Upper lobe of left lung (tissue), 6 donors: Measurements from ENCODE around the gene ACOXL. TPM values are rescaled to one million over a fixed set of nuclear protein-coding genes. Genes with fewer than 3 reads are reported as not detected.

Source experiments
- ATAC-seq, 2 donors: fragments of 200-7000 bp; cut with Tn5 transposase; one replicate each; pipeline ENCODE4 v1.9.1; 2022; ENCODE audit warnings: mild to moderate bottlenecking in 2 of 2, moderate library complexity in 2 of 2; ENCODE audit not compliant: low FRiP score in 2 of 2
- DNase-seq, 2 donors: peaks; one replicate each; pipeline ENCODE4 v3.0.0-alpha.2; 2019 to 2020
- H3K27ac ChIP-seq, 4 donors: fragments of 200-600 bp; sonication (generic); one replicate each; pipeline ENCODE4 v1.5.1; 2016 to 2019
- H3K27me3 ChIP-seq, 4 donors: fragments of 200-600 bp; sonication (generic); one replicate each; pipeline ENCODE4 v1.5.1; 2017 to 2019
- H3K36me3 ChIP-seq, 4 donors: fragments of 200-600 bp; sonication (generic); one replicate each; pipeline ENCODE4 v1.5.1; 2016 to 2019
- H3K4me1 ChIP-seq, 4 donors: fragments of 200-600 bp; sonication (generic); one replicate each; pipeline ENCODE4 v1.5.1; 2018 to 2019
- H3K4me3 ChIP-seq, 4 donors: fragments of 200-600 bp; sonication (generic); one replicate each; pipeline ENCODE4 v1.5.1; 2017 to 2019; ENCODE audit warnings: mild to moderate bottlenecking in 2 of 4, moderate library complexity in 1 of 4
- H3K9me3 ChIP-seq, 4 donors: fragments of 200-600 bp; sonication (generic); one replicate each; pipeline ENCODE4 v1.5.1; 2018 to 2019
- CTCF ChIP-seq, 6 experiments: fragments of 450-650 bp in 4 of 6; fragments of 200-600 bp in 2 of 6; sonication (generic) in 2 of 6; IDR thresholded peaks; one replicate each; pipeline ENCODE4 v1.5.1; 2016 to 2019; ENCODE audit warnings: antibody characterized with exemption in 6 of 6
- EP300 ChIP-seq, 4 donors: sonication (generic); formaldehyde crosslinking; IDR thresholded peaks; one replicate each; pipeline ENCODE4 v1.5.1; 2017; ENCODE audit warnings: antibody characterized with exemption in 4 of 4, control low read depth in 2 of 4
- POLR2A ChIP-seq, 4 donors: fragments of 450-650 bp; IDR thresholded peaks; one replicate each; pipeline ENCODE4 v1.5.1; 2016 to 2017; ENCODE audit warnings: antibody characterized with exemption in 4 of 4, mild to moderate bottlenecking in 2 of 4
- POLR2AphosphoS5 ChIP-seq, 2 donors: sonication (generic); formaldehyde crosslinking; IDR thresholded peaks; one replicate each; pipeline ENCODE4 v1.5.1; 2017; ENCODE audit warnings: antibody characterized with exemption in 2 of 2
- WGBS, 2 donors: methylation state at CpG; one replicate each; pipeline ENCODE4 v1.1.5; 2017 to 2018; 5-methylcytosine and 5-hydroxymethylcytosine counted together
- total RNA-seq, 6 donors: library from RNA; depleted of rRNA in 4 of 6; stranded (reverse); fragments of >200 nt in 4 of 6; gene quantifications; one replicate each; pipeline versions ENCODE4 v1.1.0 to v1.2.1, GENCODE V29; 2016 to 2021
- donor health status: DM: no; HTN: no; CAD: no; lungs with moderate emphysema.
- donor health status: DM: no; HTN: yes; CAD: no; lungs with severe emphysema.

ACOXL gene
- total RNA-seq, 6 donors from 2014 or later, result 30.2 to 128 (median 38.0) TPM

DNA sequence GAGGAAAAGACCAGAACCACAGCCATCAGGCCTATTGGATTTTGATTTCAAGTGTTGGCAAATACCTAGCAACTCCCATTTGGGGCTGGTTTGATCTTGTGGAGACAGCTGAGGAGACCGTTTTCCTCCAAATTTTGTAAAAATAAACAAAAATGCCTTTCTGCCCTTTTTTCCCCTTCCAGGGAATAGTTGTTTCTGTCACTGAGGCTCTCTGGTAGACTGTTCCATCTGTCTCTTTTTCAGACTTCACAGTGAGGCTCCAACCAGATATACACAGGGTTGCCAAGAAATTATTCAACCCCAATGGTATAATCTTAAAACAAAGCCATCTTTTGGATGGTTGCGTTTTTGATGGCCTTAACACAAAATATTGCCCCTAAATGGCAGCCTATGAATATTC is 115.7 kb downstream of the ACOXL start:
- TF ChIP-seq EP300 (IDR thresholded peaks at IDR 0.05), result no peak
- no peak for TF ChIP-seq CTCF (IDR thresholded peaks at IDR 0.05)
- no peak for TF ChIP-seq POLR2AphosphoS5 (IDR thresholded peaks at IDR 0.05)
- no peak for TF ChIP-seq POLR2A (IDR thresholded peaks at IDR 0.05)
- no peaks in the 10 kb centered on the region for H3K9me3 ChIP-seq
- ATAC-seq (no peak), DNase-seq (no peak)
- H3K36me3 ChIP-seq, result no peaks in the 10 kb centered on the region
- H3K27ac ChIP-seq, result no peak overlapping the region
- 81 to 87% methylated on average over 2 of the region's 2 CpGs for WGBS, 2 donors
- H3K4me1 ChIP-seq, result no peaks in the 10 kb centered on the region
- H3K4me3 ChIP-seq, result no peak overlapping the region
- H3K27me3 ChIP-seq, result no peaks in the 10 kb centered on the region

DNA sequence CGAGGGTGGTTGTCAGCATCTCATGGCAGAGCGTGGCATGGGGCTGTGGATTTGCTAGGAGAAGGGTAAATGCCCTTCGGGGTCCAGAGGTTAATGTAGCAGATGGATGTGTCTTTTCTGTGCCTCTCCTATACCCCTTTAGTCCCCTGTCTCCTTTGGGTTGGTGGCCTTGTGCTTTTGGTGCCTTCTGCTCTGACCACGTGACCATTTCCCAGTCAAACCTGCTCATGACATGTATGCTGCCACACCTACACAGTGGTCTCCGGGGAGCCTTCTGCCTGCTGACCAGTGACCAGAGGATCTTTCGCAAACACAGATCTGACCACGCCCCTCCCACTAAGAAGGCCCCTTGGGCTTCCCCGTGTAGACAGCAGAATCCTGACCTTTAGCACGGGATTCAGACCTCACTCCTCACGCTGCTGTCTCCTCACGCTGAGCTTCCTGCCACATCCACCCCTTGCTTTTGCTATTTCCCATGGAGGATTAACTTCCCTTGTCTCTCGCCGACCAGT is 116.2 kb downstream of the ACOXL start:
- WGBS, 2 donors, result 75 to 88% methylated on average over 13 of the region's 13 CpGs
- H3K27ac ChIP-seq, result no peak overlapping the region
- H3K4me1 ChIP-seq, result no peaks in the 10 kb centered on the region
- H3K9me3 ChIP-seq, result no peaks in the 10 kb centered on the region
- TF ChIP-seq POLR2A (IDR thresholded peaks at IDR 0.05) (no peak), POLR2AphosphoS5 (IDR thresholded peaks at IDR 0.05) (no peak), CTCF (IDR thresholded peaks at IDR 0.05) (no peak), EP300 (IDR thresholded peaks at IDR 0.05) (no peak)
- H3K36me3 ChIP-seq, result no peaks in the 10 kb centered on the region
- DNase-seq (no peak), ATAC-seq (no peak)
- H3K27me3 ChIP-seq, result no peaks in the 10 kb centered on the region
- H3K4me3 ChIP-seq, result no peak overlapping the region

GRCh38 chr2:110851531-110851930 is 119.2 kb downstream of the ACOXL start:
- H3K36me3 ChIP-seq, result no peaks in the 10 kb centered on the region
- no peak overlapping the region for H3K4me3 ChIP-seq
- H3K9me3 ChIP-seq, result no peaks in the 10 kb centered on the region
- ATAC-seq (no peak), DNase-seq (no peak)
- no peak overlapping the region for H3K27ac ChIP-seq
- no peak for TF ChIP-seq EP300 (IDR thresholded peaks at IDR 0.05)
- TF ChIP-seq POLR2A (IDR thresholded peaks at IDR 0.05), result no peak
- no peak for TF ChIP-seq POLR2AphosphoS5 (IDR thresholded peaks at IDR 0.05)
- no peak for TF ChIP-seq CTCF (IDR thresholded peaks at IDR 0.05)
- WGBS, 2 donors, result 77 to 92% methylated on average over 6 to 13 of the region's 13 CpGs
- H3K27me3 ChIP-seq, result no peaks in the 10 kb centered on the region
- H3K4me1 ChIP-seq, result no peaks in the 10 kb centered on the region

DNA sequence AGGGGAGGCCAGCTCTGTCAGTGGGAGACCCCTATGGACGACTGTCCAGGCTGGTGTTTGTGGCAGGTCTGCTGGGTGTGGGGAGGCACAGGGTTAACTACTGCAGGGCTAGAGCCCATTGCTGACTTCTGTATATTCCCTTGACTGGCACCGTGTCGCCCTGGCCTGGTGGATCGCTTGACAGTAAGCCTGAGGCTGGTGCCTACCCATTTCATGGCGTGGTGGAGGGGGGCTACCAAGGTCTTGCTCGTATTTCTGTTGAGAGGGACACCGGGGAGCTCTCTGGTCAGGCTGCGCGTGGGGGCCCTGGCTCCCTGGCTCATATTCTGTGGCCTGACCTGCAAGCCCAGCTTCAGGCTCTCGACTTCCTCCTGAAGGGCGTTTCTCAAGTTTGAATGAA is 119.7 kb downstream of the ACOXL start:
- Histone ChIP-seq H3K27me3 (no peaks in the 10 kb centered on the region), H3K9me3 (no peaks in the 10 kb centered on the region), H3K4me1 (no peaks in the 10 kb centered on the region), H3K27ac (no peak overlapping the region), H3K4me3 (no peak overlapping the region), H3K36me3 (no peaks in the 10 kb centered on the region)
- DNase-seq (peak in 1 of 2 donors; percentile 37), ATAC-seq (peak in 1 of 2 donors; percentile 25)
- 68 to 80% methylated on average over 2 to 11 of the region's 11 CpGs for WGBS, 2 donors
- TF ChIP-seq CTCF (IDR thresholded peaks at IDR 0.05), result no peak
- TF ChIP-seq EP300 (IDR thresholded peaks at IDR 0.05), result no peak
- TF ChIP-seq POLR2AphosphoS5 (IDR thresholded peaks at IDR 0.05), result no peak
- TF ChIP-seq POLR2A (IDR thresholded peaks at IDR 0.05), result no peak

DNA sequence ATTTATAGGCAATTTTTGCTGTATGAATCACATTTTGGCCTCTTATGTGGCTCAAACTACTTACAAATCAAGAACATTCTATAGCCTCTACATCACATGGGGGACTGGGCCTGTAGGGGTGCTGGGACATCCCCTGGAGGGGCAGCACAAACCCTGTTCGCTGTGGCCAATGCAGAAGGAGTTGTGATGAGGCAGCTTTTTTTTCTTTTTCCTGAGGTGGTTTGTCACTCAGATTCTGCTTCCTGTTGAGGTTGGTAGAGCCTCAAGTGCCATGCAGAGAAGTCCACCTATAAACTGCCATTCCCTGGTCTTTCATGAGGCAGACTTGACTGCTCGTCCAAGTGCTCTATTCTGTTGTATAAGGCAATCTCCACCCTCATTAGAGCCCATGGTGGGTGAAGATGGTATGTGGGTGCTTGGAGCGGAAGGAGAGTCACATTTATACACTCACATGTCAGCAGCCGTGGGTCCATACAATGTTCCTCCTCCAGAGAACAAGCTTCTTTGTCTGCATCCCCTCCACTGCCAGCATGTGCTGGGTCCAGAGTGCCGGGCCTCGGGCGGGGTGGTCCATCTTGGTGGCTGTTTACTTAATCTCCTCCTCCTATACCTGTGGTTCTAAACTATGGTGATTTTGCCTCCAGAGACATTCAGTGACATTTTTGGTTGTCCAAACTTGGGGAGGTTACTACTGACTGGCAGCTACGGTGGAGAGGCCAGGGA is 120.3 kb downstream of the ACOXL start:
- no peak for ATAC-seq
- WGBS, 2 donors, result 79 to 82% methylated on average over 8 of the region's 8 CpGs
- Histone ChIP-seq H3K4me1 (no peaks in the 10 kb centered on the region), H3K27ac (no peak overlapping the region), H3K27me3 (no peaks in the 10 kb centered on the region), H3K4me3 (no peak overlapping the region), H3K36me3 (no peaks in the 10 kb centered on the region), H3K9me3 (no peaks in the 10 kb centered on the region)
- DNase-seq, result peak in 1 of 2 donors; percentile 54
- TF ChIP-seq EP300 (IDR thresholded peaks at IDR 0.05) (no peak), POLR2A (IDR thresholded peaks at IDR 0.05) (no peak), POLR2AphosphoS5 (IDR thresholded peaks at IDR 0.05) (no peak), CTCF (IDR thresholded peaks at IDR 0.05) (no peak)
